AG10803 (cell line): ENCODE measurements around the gene JARID2.

Experiments
- DNase-seq: peaks from one replicate; pipeline ENCODE4 v3.0.0; 2010; ENCODE audit warnings: low read depth
- H3K4me3 ChIP-seq: 2 replicates; pipeline ENCODE4 v1.5.1; 2011; ENCODE audit warnings: mild to moderate bottlenecking, low read length, control low read depth
- CTCF ChIP-seq: conservative IDR thresholded peaks from 2 replicates; pipeline ENCODE4 v1.5.1; 2011; ENCODE audit warnings: mild to moderate bottlenecking, low read length, control low read depth, inconsistent platforms

Gene JARID2

GRCh38 chr6:15436451-15436850 is 190.6 kb downstream of the JARID2 start:
- DNase-seq = no peak
- no peak overlapping the region for H3K4me3 ChIP-seq
- TF ChIP-seq CTCF = no peak

- TF ChIP-seq CTCF = no peak
- no peak for DNase-seq
- no peak overlapping the region for H3K4me3 ChIP-seq
These were observed 191.3 kb downstream of the JARID2 start for GRCh38 chr6:15437090-15437635.

GRCh38 chr6:15439410-15440025 is 193.6 kb downstream of the JARID2 start:
- no peak overlapping the region for H3K4me3 ChIP-seq
- DNase-seq = no peak

GRCh38 chr6:15440040-15440439 is 194.2 kb downstream of the JARID2 start:
- no peak for DNase-seq
- no peak overlapping the region for H3K4me3 ChIP-seq
- no peak for TF ChIP-seq CTCF

More at GRCh38 chr6:15439410-15440025, 193.6 kb downstream of the JARID2 start:
- no peak for TF ChIP-seq CTCF

DNA sequence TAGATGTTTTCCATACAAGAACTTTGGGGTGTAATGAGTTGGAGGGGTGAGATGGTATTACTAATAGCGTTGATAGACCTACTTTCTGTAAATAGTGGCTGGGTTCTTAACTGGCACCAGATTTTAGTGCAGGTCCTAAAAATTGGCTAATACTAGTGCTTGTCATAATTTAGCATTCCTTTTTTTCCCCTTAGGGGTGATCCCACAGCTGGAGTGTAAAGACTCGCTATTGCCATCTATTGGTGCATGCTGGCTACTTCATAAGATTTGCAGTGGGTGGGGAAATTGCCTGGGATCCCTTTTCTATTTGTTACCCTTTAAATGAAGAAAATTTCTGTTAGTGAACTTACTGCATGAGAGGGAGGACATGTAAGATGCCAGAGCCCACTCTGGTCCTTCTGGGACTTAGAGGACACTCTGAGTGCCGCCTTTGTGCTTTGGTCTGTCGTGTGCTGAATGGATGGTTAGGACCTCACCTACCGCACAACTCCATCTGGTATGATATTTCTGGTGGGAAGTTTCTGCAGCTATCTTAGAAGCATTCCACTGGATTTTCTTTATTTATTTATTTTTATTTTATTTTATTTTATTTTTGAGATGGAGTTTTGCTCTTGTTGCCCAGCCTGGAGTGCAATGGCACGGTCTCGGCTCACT is 195.5 kb downstream of the JARID2 start:
- DNase-seq = peak; percentile 81
- peak; percentile 97 for TF ChIP-seq CTCF
- no peak overlapping the region for H3K4me3 ChIP-seq

- TF ChIP-seq CTCF = no peak
- no peak overlapping the region for H3K4me3 ChIP-seq
These were observed 196.1 kb downstream of the JARID2 start for GRCh38 chr6:15441981-15442380.

DNA sequence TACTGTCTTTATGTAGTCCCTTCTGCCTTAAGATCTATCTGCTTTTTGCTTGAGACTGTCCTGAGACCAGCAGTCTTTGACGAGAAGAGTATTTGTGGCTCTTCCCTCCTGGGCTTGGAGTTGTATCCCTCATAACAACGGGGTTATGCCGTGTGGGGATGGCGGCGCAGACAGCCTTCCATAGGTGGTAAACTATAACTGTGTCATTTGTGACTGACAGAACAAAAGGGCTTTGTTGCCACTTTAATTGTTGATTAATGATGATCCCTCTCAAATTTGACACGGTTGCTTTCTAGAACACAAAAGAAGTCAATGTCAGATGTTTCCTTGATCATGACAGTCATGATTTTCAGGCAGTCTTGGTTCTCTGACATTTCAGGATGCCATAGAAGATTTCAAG is 196.6 kb downstream of the JARID2 start:
- H3K4me3 ChIP-seq = no peak overlapping the region
- TF ChIP-seq CTCF = no peak
- no peak for DNase-seq

More at GRCh38 chr6:15441981-15442380, 196.1 kb downstream of the JARID2 start:
- no peak for DNase-seq
